Amniotic epithelial cell (primary cell): ENCODE data around the gene GEMIN5.
"Not testable (repeated sequence)": the region's sequence is repeated elsewhere in the genome, so short reads cannot be mapped to it uniquely, and the experiment has no call there.

ENCODE experiments used
- DNase-seq: peaks from one replicate; pipeline ENCODE4 v3.0.0-alpha.2; 2010; ENCODE audit warnings: low read depth

Gene GEMIN5

GRCh38 chr5:154937718-154938466, at the start of gene GEMIN5:
Gene GEMIN5 (minus strand): TSS chr5:154938211. CDS start chr5:154938133, 78 bp downstream.
- DNase-seq: peak; percentile 77

- peak; percentile 21 for DNase-seq
These were observed 48.1 kb upstream of the GEMIN5 start for GRCh38 chr5:154986151-154986550.

- no peak for DNase-seq
These were observed 47.0 kb upstream of the GEMIN5 start for GRCh38 chr5:154984946-154985516.

GRCh38 chr5:154978294-154978693, 40.3 kb upstream of the GEMIN5 start:
- DNase-seq: not testable (repeated sequence)

GRCh38 chr5:154977409-154977808, 39.4 kb upstream of the GEMIN5 start:
- DNase-seq: peak; percentile 18

GRCh38 chr5:154976082-154976481, 38.1 kb upstream of the GEMIN5 start:
- DNase-seq: not testable (repeated sequence)

- DNase-seq: peak; percentile 40
These were observed 34.6 kb upstream of the GEMIN5 start for GRCh38 chr5:154972476-154973080.

- DNase-seq: peak; percentile 9
These were observed 33.5 kb upstream of the GEMIN5 start for GRCh38 chr5:154971501-154971900.

- DNase-seq: peak; percentile 24
These were observed 32.7 kb upstream of the GEMIN5 start for GRCh38 chr5:154970759-154971158.

- no peak for DNase-seq
These were observed 30.9 kb upstream of the GEMIN5 start for GRCh38 chr5:154968953-154969352.

- DNase-seq: peak; percentile 12
These were observed 29.5 kb upstream of the GEMIN5 start for GRCh38 chr5:154967421-154968024.

- no peak for DNase-seq
These were observed 28.9 kb upstream of the GEMIN5 start for GRCh38 chr5:154966874-154967273.

GRCh38 chr5:154966081-154966841, 28.2 kb upstream of the GEMIN5 start:
- no peak for DNase-seq

- DNase-seq: peak; percentile 22
These were observed 24.5 kb upstream of the GEMIN5 start for GRCh38 chr5:154962494-154962893.

GRCh38 chr5:154956712-154957111, 18.7 kb upstream of the GEMIN5 start:
- DNase-seq: no peak

- peak; percentile 22 for DNase-seq
These were observed 11.8 kb upstream of the GEMIN5 start for GRCh38 chr5:154949781-154950180.

GRCh38 chr5:154948313-154948712, 10.3 kb upstream of the GEMIN5 start:
- no peak for DNase-seq

GRCh38 chr5:154947778-154948177, 9.8 kb upstream of the GEMIN5 start:
- DNase-seq: no peak

GRCh38 chr5:154945695-154946301, 7.8 kb upstream of the GEMIN5 start:
- DNase-seq: peak; percentile 12

- DNase-seq: no peak
These were observed 6.7 kb upstream of the GEMIN5 start for GRCh38 chr5:154944716-154945115.

- DNase-seq: no peak
These were observed 5.5 kb upstream of the GEMIN5 start for GRCh38 chr5:154943527-154943926.
